Measurements from ENCODE around the gene SLC4A8.

Gene SLC4A8
- total RNA-seq: 0.60 to 5.0 (median 1.1) reads per million in 3 experiments

DNA sequence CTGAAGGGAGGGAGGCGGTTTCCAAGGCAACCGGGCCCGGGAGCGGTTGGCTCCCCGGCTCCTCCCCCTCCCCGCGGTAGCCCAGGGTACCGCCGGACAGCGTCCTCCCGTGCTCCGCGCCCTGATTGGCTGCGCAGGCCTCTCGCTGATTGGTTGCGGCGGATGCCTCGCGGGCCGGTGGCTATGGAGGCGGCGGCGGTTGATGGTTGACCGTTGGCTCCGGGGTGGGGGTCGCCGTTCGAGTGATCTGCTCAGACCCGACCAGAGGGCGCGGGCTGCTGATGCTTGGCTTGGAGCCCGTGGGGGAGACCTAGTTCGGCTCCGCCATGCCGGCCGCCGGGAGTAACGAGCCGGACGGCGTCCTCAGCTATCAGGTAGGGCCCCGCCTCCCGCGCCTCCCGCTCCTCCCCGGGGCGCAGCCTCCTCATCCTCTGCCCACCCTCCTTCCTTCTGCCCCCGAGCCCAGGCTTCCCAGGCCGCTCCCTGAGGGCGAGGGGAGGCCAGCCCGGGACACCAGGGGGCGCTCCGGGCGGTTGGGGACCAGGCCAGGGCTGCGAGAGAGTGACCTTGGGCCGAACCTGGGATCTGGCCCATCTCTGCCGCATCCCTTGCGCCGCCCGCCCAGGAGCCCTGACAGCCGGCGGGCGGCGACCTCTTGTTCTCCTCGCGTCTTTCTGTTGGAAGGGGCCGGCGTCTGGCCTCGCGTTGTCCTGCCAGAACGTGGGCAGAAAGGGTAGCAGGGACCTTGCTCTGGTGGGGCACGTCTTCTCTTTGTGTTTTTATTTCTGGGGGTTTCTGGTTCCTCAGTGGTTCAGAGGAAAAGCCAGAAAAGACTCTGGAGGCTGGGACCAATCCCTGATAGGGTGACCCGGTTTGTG is at the start of gene SLC4A8:
Gene SLC4A8 (plus strand): TSS at position 170 of the 878 bp plus-strand sequence. CDS start 157 bp downstream, at position 327.
- peak; percentile 63 for DNase-seq

DNA sequence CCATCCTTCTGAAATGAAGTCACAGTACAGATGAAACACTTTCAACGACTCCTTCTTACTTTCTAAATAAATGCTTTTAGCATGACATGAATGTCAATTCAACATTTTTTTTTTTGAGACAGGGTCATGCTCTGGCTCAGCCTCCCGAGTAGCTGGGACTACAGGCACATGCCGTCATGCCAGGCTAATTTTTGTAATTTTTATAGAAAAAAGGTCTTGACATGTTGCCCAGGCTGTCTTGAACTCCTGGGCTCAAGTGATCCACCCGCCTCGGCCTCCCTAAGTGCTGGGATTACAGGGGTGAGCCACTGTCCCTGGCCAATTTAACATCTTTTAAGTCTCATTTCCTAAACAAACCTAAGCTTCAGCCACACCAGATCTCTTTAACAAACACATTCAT is 49.8 kb upstream of the SLC4A8 start:
- no peak for DNase-seq

DNA sequence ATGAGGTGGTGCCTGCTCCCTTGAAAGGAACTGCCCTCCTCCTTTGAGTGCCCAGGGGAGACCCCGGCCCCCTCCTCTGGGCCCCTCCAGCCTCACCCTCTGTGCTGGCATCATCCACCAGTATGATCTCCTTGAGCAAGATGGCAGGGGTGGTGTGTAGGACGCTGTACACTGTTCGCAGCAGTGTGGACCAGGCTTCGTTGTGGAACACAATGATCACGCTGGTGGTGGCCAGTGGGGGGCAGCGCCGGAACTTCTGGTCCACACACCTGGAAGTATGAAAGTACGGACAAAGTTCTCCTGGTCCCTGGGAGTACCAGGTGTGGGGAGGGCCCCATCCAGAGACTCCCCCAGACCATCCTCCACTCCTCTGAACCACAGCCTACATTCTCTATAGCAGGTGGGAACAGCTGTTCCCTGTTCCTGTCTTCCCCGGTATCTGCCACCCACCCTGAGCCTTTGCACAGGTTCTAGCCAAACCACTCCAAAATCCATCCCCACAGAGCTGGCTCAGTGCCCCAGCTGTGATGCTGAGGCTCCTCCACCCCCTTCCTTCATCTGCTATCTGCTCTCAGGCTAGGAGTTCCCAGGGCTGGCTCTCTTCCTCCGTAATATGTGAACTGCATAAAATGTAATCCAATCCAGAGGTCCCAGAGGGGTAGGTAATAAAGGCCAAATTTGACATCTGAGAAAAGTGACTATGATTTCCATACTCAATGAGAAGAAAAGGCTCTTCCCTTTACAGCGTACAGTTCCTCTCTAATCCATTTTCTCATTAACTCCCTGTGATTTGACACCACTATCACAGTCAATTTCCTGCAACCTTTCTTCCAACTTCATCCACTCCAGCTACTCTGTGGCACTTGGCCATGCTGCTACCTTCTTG is 47.3 kb upstream of the SLC4A8 start:
- DNase-seq: no peak

DNA sequence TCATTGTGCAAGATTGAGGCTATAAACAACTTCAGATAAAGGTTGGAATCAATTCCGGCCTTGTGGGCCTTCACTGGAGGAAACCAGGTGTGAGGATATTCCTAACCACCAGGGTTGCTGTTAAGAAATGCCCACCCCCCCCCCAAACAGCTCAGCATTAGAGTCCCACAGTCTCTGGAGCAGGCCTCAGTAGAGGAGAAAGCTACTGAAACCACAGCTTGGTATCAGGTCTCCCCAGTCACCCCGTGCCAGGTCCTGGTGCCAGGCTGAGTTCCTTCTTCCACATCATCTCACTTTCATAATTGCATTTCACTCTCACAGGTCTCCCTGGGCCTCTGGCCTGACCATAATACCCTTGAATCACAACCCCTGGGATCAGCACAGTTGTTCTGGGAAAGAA is 45.9 kb upstream of the SLC4A8 start:
- no peak for DNase-seq

DNA sequence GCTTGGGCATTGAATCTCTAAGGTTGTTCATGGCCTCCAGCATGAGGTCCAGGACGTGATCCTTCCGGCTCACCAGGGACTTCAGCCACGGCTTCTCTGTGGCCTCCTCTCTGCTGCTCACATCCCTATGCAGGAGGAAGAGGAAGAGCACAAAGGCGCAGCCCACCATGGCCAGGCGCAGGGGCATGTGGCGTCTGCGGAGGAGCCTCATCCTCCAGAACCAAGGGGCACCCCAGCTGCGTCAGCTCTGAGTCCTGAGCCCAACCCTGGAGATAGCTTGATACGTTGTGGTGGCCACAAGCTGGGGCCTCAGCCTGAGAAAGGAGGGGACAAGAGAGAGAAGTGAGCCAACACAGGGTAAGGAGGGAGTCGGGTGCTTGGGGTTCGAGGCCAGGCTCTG is 45.1 kb upstream of the SLC4A8 start:
- DNase-seq: no peak

DNA sequence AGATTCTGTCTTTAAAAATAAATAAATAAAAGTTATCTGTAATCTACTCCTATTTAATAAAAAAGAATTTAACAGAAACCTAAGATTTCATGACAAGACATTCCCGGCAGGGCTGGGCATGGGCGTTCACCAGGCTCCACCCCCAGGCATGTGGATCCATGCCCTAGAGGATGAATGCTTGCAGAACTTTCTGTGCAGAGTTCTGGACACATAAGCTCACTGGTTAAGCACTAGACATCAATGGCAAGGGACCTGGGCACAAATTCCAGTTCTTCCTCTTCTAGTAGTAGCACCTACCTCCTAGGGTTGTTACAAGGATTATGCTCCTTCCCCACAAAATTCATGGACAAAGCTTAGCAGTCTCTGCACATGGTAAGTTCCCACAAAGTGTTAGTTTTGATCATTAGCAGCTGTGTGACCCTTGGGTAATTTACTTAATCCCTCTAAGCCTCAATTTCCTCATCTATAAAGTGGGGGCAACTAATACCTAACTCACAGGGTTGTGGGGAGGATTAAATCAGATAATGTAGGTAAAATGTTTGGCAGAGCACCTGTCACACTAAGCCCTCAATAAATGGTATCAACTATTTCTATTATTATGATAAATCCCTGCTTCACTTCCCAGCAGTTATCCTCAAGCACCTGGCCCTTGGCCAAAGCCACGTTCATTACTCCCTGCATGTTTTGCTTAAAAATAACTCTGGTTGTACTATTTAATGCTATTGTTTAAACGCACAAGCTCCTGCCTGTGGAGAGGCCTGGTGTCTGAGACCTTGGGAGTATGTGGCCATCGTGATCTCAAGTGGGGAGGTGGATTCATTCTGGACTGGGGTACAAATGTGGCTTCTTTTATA is 43.2 kb upstream of the SLC4A8 start:
- no peak for DNase-seq

DNA sequence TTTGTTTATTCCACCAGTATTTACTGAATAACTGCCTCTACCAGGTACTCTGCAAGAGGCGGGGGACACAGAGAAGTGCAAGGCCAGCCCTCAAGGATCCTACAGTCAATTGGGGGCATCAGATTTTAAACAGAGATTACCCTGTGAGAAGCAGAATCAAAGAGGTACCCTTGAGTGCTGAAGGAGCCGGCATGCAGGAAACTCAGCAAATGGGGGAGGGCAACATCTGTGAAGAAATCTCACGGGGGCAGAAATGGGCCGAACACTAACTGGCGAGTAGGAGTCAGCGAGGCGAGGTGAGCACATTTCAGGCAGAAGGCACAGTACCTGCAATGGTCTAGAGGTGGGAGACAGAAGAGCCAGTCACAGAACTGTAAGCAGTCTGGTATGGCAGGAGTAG is 42.5 kb upstream of the SLC4A8 start:
- no peak for DNase-seq

DNA sequence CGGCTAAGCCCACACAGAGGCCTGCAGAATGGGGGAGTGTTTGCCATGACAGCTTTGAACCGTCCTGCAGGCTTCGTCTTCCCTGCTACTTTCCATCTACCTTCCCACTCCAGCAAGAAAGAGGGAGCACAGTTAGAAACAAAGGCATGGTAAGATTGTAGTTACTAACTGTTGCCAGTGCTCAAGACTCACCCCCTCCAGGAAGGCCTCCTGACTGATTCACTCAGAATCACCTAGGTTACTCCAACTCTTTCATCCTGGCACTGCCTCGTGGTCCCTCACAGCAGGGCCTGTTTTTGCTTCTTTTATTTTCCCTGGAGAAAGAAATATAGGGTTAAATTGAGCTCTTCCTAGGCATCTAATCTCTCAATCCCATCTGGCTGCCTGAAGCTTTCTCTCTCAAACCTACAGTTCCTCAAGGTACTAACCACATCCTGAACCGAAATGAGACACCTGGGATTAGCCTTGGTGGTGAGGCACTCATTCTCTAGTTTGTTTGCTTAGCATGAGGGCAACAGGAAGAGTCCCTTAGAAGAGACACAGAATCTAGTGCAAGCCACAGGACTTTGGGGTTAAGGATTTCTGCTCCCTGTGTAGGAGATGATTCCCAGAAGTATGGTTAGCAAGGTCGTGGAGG is 41.2 kb upstream of the SLC4A8 start:
- no peak for DNase-seq

DNA sequence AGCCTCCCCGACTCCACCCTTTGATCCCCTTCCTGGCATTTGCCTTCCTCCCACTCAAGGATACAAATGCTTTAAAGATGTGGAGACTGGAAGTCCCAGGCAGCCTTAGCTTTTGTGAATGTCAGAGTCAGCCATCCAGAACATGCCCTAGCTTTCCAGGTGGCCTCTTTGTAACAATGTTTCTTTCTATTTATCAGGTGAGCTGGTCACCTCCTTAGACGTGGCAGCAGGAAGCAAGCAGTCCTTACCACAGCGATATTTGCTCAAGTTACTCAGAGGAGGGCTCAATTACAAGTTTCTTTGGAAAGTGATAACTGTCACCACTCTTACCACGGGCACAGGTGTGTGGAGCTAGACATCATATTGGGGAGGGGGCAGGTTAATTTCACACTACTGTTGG is 38.3 kb upstream of the SLC4A8 start:
- no peak for DNase-seq

DNA sequence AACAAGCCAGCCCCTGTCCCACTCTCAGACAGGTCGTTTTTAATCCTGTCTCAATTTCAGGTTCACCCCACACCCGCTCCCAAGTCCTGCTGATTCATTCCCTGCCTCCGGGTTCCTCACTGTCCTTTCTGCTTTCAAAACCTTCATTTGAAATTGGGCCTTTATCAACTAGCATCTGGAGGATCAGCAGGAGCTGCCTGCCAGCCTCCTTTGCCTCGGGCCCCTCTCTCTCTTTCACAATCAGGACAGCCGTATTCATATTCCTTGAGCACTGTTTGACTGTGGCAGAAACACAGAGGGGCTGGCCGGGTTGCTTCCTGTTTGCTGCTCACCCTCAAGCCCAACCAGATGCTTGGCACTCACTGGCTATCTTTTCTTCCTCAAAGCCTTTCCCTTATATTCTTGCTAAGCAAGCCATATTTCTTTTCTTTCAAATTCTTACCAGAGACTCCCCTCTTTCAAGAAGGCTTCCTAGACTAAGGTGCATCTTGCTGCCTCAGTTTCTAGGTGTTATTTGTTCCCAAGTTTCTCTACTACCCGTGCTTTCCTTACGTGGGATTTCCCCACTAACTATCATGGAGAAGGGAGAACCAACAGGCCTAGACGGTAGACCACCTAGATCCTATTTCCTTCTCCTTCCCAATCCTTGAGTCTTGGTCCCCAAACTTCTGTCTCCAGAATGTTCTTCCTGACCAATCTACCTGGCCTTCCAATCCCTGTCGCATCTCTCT is 36.4 kb upstream of the SLC4A8 start:
- DNase-seq: no peak

DNA sequence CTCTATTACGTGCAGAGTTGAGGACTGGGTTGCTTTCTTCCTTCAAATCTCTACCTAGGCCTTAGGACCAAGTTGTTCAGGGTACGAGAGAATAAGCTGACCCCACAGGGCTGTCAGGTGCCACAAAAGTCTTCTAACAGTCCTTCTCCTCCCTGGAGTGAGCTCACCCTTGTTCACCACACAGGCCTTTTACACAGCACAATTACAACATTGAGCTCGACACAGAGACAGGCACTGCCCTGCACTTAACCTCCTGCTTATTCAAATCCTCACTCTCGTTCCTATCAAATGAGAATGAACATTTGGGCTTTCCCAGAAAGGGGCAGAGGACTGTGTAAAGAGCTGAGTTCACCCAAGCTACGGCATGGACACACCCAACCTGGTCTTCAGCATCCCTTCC is 35.8 kb upstream of the SLC4A8 start:
- no peak for DNase-seq

DNA sequence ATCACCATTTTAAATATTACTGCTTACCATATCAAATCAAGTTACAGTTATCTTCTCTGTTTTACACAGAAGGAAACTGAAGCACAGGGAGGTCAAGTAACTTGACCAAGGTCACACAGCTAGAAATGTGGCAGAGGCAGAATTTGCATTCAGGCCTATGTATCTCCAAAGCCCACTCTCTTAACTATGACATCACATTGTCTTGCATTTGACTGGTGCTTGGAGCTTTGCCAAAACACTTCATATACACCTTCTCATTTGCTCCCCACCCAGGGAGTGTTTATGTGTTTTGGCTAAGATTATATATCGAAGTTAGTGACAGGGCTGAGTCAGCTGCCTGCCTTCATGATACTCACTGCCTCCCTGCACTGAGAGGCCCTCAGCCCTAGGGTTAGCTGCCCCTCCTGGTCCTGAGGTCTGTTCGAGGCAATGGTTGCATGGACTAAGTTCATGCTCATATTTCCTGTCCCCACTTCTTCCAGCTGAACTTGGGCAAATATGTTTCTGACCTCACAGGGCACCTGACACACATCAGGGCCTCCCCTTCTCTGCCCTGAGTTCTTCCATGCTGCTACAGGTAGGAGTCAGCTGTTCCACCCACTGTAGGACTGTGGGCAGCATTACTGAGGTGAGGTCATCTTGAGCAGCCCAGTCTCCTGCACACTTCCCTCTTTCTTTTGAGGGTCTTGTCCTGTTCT is 35.2 kb upstream of the SLC4A8 start:
- no peak for DNase-seq

DNA sequence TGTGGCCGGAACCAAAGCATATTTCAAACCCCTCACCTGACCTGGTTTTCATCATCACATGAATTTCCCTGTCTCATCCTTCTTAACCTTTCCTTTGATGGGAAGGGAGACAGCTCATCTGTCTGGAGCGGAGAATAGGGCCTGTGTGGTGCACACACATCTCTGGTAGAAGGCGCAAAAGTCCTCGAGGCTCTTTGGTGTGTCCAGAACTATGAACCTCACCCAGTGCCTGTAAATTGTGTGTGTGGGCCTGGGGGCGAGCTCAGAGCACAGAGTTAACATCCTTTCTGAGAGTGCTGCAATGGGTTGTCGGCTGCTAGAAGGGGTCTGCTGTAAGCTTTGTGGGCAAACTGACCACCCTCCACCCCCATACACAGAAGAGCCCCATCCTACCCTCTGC is 34.2 kb upstream of the SLC4A8 start:
- DNase-seq: no peak

DNA sequence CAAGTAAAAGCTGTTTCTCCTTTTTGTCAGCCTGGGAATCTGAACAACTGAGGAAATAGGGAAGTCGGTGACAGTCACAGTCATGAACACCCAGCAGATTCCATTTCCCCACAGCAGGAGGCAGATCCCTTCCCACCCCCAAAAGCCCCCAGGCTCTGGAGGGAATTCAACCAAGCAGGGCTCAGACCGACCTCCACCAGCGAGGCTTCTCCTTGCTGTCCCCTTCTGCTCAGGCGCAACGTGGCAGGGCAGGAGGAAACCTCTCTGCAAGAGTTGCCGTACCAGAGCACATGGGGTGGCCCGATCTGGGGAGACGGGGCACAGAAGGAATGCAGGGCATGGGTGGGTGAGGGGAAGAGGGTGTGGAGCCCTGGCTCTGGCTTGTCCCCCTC is 33.7 kb upstream of the SLC4A8 start:
- peak; percentile 12 for DNase-seq

DNA sequence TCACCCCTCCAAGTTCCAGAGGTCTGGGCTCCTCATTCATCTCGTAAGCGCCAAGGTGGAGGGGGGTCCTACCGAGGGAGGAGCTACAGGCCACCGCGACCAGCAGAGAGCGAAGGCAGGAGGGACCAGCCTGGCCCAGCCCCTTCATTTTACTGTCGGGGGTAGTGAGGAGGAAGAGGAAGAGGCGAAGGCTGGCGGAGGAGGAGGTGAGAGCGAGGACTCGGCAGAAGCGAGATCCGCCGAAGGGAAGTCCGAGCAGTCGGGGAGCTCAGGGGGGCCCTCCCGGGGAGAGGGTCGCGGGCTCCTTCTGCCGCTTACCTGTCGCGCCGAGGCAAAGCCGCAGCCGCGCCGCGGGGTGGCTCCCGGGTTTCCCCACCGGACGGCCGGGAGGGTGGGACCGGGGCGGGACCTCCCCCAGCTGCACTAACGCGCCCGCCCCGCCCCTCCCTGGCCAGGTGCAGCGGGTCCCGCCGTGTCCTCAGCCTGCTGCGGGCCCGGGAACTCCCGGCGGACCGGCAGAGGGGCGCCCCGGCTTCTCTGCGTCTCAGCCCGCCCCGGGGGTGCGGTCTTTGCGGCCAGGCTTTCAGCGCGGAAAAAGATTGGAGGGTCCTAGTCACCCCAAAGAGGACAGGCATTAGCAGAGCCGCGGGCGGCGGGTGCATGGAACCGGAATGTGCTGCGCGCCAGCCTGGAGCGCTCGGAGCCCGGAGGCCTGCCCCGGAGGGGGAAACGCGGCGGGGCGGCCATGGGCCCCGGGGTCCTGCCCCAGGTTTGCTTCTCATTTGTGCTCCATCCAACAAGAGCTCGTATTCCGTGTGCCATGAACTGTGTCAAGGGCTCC is 33.1 kb upstream of the SLC4A8 start, which contains the start of gene GALNT6:
Gene GALNT6 (minus strand): TSS at position 124 of the 841 bp plus-strand sequence. CDS start 11,625 bp downstream, outside the sequence.
- peak; percentile 72 for DNase-seq

DNA sequence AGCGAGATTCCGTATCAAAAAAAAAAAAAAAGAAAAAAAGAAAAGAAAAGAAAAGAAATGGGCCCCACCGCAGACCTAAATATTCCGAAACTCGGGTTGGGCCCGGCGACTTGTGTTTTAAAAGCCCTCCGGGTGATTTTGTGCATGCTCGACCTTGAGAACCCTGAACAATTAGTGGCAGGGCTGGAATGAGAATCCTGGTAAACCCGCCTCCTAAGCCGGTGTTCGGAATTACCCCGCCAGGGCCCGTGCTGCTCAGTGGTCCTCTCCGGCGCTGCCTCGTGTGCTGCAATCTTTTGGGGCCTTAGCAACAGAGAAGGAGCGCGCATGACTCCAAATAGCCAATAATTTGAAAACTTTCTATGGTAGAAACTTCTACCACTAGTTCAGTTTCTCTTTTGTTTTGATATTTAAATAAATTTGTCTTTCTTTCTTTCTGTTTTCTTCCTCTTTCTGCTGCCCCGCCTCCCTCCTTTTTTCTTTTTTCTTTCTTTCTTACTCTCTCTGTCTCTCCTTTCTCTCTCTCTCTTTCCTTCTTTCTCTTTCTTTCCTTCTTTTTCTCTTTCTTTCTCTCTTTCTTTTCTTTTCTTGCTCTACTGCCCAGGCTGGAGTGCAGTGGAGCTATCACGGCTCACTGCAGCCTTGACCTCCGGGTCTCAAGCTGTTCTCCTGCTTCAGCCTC is 31.9 kb upstream of the SLC4A8 start:
- DNase-seq: no peak

DNA sequence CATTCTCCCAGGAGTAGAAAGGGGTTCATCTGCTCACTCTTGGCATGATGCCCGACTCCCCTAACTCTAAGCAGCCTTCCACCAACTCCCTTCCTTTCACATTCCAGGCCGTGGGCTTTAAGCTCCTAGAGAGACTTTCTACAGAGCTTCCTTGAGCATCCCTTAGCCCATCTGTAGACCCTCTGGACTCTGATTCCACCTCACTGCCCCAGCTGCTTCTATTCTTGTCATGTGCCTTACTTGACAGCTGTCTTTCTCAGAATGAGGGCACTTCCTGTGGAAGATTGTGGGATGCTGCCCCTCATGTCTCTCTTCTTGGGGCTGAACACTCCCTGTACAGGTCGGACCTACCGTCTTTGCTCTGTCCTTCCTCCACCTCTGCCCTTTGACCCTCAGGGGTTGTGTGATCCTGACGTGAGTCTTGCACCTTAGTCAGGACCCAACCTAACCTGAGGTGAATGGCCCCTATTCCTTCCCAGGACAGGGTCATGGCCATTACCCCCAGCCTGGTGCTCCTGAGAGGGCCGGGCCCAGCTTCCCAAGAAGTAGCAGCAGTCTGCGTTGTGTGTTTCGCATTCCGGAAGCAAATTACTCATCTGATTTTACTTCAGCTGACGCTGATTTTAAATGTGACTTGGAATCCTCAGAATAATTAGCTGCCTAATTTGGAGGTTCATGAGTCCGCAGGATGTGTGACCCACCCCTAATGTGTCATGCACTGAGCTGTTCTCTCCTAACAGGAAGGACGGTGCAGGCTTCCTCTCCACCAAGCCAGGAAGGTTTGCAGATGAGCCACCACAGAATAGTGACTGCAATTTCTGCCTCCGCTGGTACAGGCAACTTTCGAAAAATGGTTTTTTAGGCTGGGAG is 30.7 kb upstream of the SLC4A8 start:
- peak; percentile 60 for DNase-seq
